B cell (primary cell): Measurements from ENCODE around the gene SH3RF3. TPM values are rescaled to one million over a fixed set of nuclear protein-coding genes. Genes with fewer than 3 reads are reported as not detected.

Source experiments
- ATAC-seq: fragments of 200-7000 bp; cut with Tn5 transposase; one replicate; pipeline ENCODE4 v1.10.0; 2021; ENCODE audit warnings: low read depth, mild to moderate bottlenecking, moderate number of reproducible peaks, moderate library complexity
- CTCF ChIA-PET: fragments of 350-600 bp; sonication (Branson Sonifier 250); formaldehyde crosslinking; loops from one replicate; lab custom pipeline; 2021; ENCODE audit warnings: antibody characterized with exemption, inconsistent platforms; lab: Charles Lee
- POLR2A ChIA-PET: fragments of 350-600 bp; sonication (Branson Sonifier 250); formaldehyde crosslinking; loops from one replicate; lab custom pipeline; 2021; ENCODE audit warnings: antibody characterized with exemption; lab: Charles Lee
- DNase-seq: peaks from one replicate; pipeline ENCODE4 v3.0.0; 2013
- H2AFZ ChIP-seq: 2 replicates; pipeline ENCODE4 v1.6.1; 2012; ENCODE audit warnings: mild to moderate bottlenecking, low read depth, low read length; ENCODE audit not compliant: insufficient read depth, poor library complexity, severe bottlenecking
- H3K27ac ChIP-seq, 2 donors: 1 replicate in 1 of 2; 2 replicates in 1 of 2; pipeline ENCODE4 v1.5.1; 2012 to 2013; ENCODE audit warnings: low read length in 2 of 2, mild to moderate bottlenecking in 2 of 2, moderate library complexity in 1 of 2
- H3K27me3 ChIP-seq, 4 experiments: fragments of 200-600 bp in 1 of 4; sonication (generic) in 1 of 4; replicated peaks in 1 of 4; 1 replicate in 2 of 4; 2 replicates in 2 of 4; pipeline versions ENCODE4 v1.6.1 to v1.7.0; 2013 to 2016; ENCODE audit warnings: low read length in 3 of 4, mild to moderate bottlenecking in 2 of 4, mixed read lengths in 1 of 4, moderate library complexity in 1 of 4; ENCODE audit not compliant: insufficient read depth in 4 of 4, control insufficient read depth in 3 of 4; ENCODE audit errors: control extremely low read depth in 1 of 4
- H3K36me3 ChIP-seq, 2 experiments: replicated peaks in 1 of 2; 1 replicate in 1 of 2; 2 replicates in 1 of 2; pipeline versions ENCODE4 v1.6.1 to v1.7.1; 2013; ENCODE audit warnings: low read length in 1 of 2; ENCODE audit not compliant: insufficient read depth in 2 of 2, control insufficient read depth in 1 of 2; ENCODE audit errors: control extremely low read depth in 1 of 2, extremely low read depth in 1 of 2
- H3K4me1 ChIP-seq, 2 donors: fragments of 200-600 bp in 1 of 2; sonication (generic) in 1 of 2; 1 replicate in 1 of 2; 2 replicates in 1 of 2; pipeline versions ENCODE4 v1.5.1 to v1.6.1; 2013 to 2017; ENCODE audit warnings: low read length in 2 of 2; ENCODE audit not compliant: control insufficient read depth in 2 of 2, insufficient read depth in 2 of 2
- H3K4me2 ChIP-seq: replicated peaks from 2 replicates; pipeline ENCODE3; 2012; ENCODE audit warnings: mild to moderate bottlenecking, low read depth, low read length; ENCODE audit not compliant: poor library complexity, severe bottlenecking
- H3K4me3 ChIP-seq, 5 experiments: fragments of 200-600 bp in 1 of 5; sonication (generic) in 1 of 5; 1 replicate in 3 of 5; 2 replicates in 2 of 5; pipeline versions ENCODE4 v1.5.1 to v1.7.0; 2011 to 2016; ENCODE audit warnings: low read length in 4 of 5, mild to moderate bottlenecking in 4 of 5, low read depth in 2 of 5, control low read depth in 1 of 5, moderate library complexity in 1 of 5; ENCODE audit not compliant: insufficient read depth in 1 of 5; ENCODE audit errors: control extremely low read depth in 1 of 5, extremely low read depth in 1 of 5
- H3K79me2 ChIP-seq: fragments of 200-600 bp; sonication (generic); one replicate; pipeline ENCODE4 v1.6.0; 2016; ENCODE audit warnings: low read length; ENCODE audit not compliant: control insufficient read depth, insufficient read depth
- H3K9ac ChIP-seq: fragments of 200-600 bp; sonication (generic); 2 replicates; pipeline ENCODE4 v1.6.1; 2017; ENCODE audit warnings: mild to moderate bottlenecking, low read length, moderate library complexity
- H3K9me3 ChIP-seq, 3 donors: one replicate each; pipeline versions ENCODE4 v1.6.1 to v1.7.1; 2013; ENCODE audit warnings: low read length in 2 of 3; ENCODE audit not compliant: control insufficient read depth in 2 of 3, insufficient read depth in 1 of 3; ENCODE audit errors: control extremely low read depth in 1 of 3
- H4K20me1 ChIP-seq: 2 replicates; pipeline ENCODE4 v1.6.0; 2012; ENCODE audit warnings: mild to moderate bottlenecking, low read length; ENCODE audit not compliant: insufficient read depth, control insufficient read depth, poor library complexity, severe bottlenecking
- H3K27ac Mint-ChIP-seq: one replicate; pipeline ENCODE4 v1.8.0; 2021; ENCODE audit warnings: mixed read lengths
- H3K27me3 Mint-ChIP-seq: one replicate; pipeline ENCODE4 v1.8.0; 2021; ENCODE audit warnings: mixed read lengths
- H3K4me1 Mint-ChIP-seq: one replicate; pipeline ENCODE4 v1.8.0; 2021; ENCODE audit warnings: mixed read lengths
- H3K4me3 Mint-ChIP-seq: one replicate; pipeline ENCODE4 v1.8.0; 2021; ENCODE audit warnings: mixed read lengths
- H3K9me3 Mint-ChIP-seq: one replicate; pipeline ENCODE4 v1.8.0; 2022; ENCODE audit warnings: mixed read lengths; ENCODE audit not compliant: insufficient read depth
- CTCF ChIP-seq: fragments of 200-600 bp; IDR thresholded peaks from one replicate; pipeline ENCODE4 v1.8.0; 2022; ENCODE audit warnings: antibody characterized with exemption, mild to moderate bottlenecking
- EZH2 ChIP-seq: IDR thresholded peaks from 2 replicates; pipeline ENCODE4 v1.6.1; 2012; ENCODE audit warnings: borderline replicate concordance, low read depth, mild to moderate bottlenecking, moderate library complexity, low read length; ENCODE audit not compliant: insufficient read depth, poor library complexity, severe bottlenecking
- WGBS: methylation state at CpG from one replicate; pipeline ENCODE4 v1.1.5; 2013; ENCODE audit warnings: missing lambda C conversion rate; ENCODE audit not compliant: insufficient coverage; 5-methylcytosine and 5-hydroxymethylcytosine counted together
- intact Hi-C: fragments of 100-400 bp; cut with micrococcal nuclease; formaldehyde crosslinking; loops from one replicate; pipeline ENCODE4 v1.10.0; 2022
- polyA plus RNA-seq: library from polyadenylated mRNA; depleted of rRNA; stranded (reverse); fragments of >200 nt; gene quantifications from 2 replicates; pipeline ENCODE4 v1.2.3, GENCODE V29; 2012
- total RNA-seq, 2 donors: library from RNA; stranded (reverse); fragments of 120-200 nt in 1 of 2; gene quantifications; 1 replicate in 1 of 2; 2 replicates in 1 of 2; pipeline versions ENCODE4 v1.2.3 to v1.2.4, GENCODE V29; 2013 to 2022

The SH3RF3 gene
- total and polyA plus RNA-seq, 2 donors (not counting 1 experiment from before 2014, with no cell fraction given) = 0.07 to 1.2 TPM

- H3K4me2 ChIP-seq = no peak overlapping the region
- no peaks in the 10 kb centered on the region for H3K27me3 ChIP-seq
- POLR2A ChIA-PET = no interaction called here
- Mint-ChIP-seq H3K4me3 (no peak overlapping the region), H3K9me3 (no peaks in the 10 kb centered on the region), H3K27me3 (no peaks in the 10 kb centered on the region), H3K4me1 (no peaks in the 10 kb centered on the region), H3K27ac (no peak overlapping the region)
- no peak overlapping the region for H2AFZ ChIP-seq
- ATAC-seq (no peak), DNase-seq (no peak)
- no peak overlapping the region for H3K9ac ChIP-seq
- H3K9me3 ChIP-seq = no peaks in the 10 kb centered on the region
- no peak overlapping the region for H3K4me3 ChIP-seq
- CTCF ChIA-PET = no interaction called here
- intact Hi-C loops = no loop called here
- no peaks in the 10 kb centered on the region for H3K4me1 ChIP-seq
- H3K79me2 ChIP-seq = no peaks in the 10 kb centered on the region
- no peak for TF ChIP-seq CTCF
- TF ChIP-seq EZH2 = no peak
- no peaks in the 10 kb centered on the region for H3K36me3 ChIP-seq
- H3K27ac ChIP-seq = no peak overlapping the region
- 97% methylated on average over 8 of the region's 8 CpGs for WGBS
- no peaks in the 10 kb centered on the region for H4K20me1 ChIP-seq
Observed at GRCh38 chr2:109497463-109497862, 368.5 kb downstream of the SH3RF3 start.

GRCh38 chr2:109497911-109498870 is 369.2 kb downstream of the SH3RF3 start:
- no peak overlapping the region for H3K27ac Mint-ChIP-seq
- intact Hi-C loops = no loop called here
- Histone ChIP-seq H3K79me2 (no peaks in the 10 kb centered on the region), H3K4me2 (no peak overlapping the region), H3K27me3 (no peaks in the 10 kb centered on the region), H2AFZ (no peak overlapping the region), H3K4me1 (no peaks in the 10 kb centered on the region), H4K20me1 (no peaks in the 10 kb centered on the region), H3K4me3 (no peak overlapping the region), H3K9ac (no peak overlapping the region), H3K9me3 (no peaks in the 10 kb centered on the region), H3K36me3 (no peaks in the 10 kb centered on the region), H3K27ac (no peak overlapping the region)
- POLR2A ChIA-PET = no interaction called here
- ATAC-seq = no peak
- DNase-seq = no peak
- H3K27me3 Mint-ChIP-seq = no peaks in the 10 kb centered on the region
- WGBS = 61% methylated on average over 15 of the region's 19 CpGs
- TF ChIP-seq EZH2 = no peak
- TF ChIP-seq CTCF = no peak
- H3K4me3 Mint-ChIP-seq = no peak overlapping the region
- CTCF ChIA-PET = interaction anchor here (0.8 to 2.3 kb wide), 2 partner anchors 12 to 16 kb away, joined by 3 to 10 read pairs; no protein-coding TSS in a partner anchor
- H3K4me1 Mint-ChIP-seq = no peaks in the 10 kb centered on the region
- H3K9me3 Mint-ChIP-seq = no peaks in the 10 kb centered on the region
